Mucosa of descending colon (tissue), 3 donors: Measurements from ENCODE around the gene POLR3E. TPM values are rescaled to one million over a fixed set of nuclear protein-coding genes. Genes with fewer than 3 reads are reported as not detected.

Experiments
- ATAC-seq: fragments of 200-7000 bp; cut with Tn5 transposase; one replicate; pipeline ENCODE4 v1.9.1; 2020; ENCODE audit warnings: mild to moderate bottlenecking, moderate library complexity
- DNase-seq, 3 donors: peaks; one replicate each; pipeline ENCODE4 v3.0.0-alpha.2; 2020
- H3K36me3 ChIP-seq: fragments of 200-600 bp; one replicate; pipeline ENCODE4 v1.8.0; 2021; ENCODE audit warnings: low read depth, mild to moderate bottlenecking
- H3K4me1 ChIP-seq: fragments of 200-600 bp; one replicate; pipeline ENCODE4 v1.8.0; 2021; ENCODE audit warnings: low read depth, mild to moderate bottlenecking
- H3K4me3 ChIP-seq: fragments of 200-600 bp; one replicate; pipeline ENCODE4 v1.8.0; 2021; ENCODE audit warnings: mild to moderate bottlenecking
- H3K9me3 ChIP-seq: fragments of 200-600 bp; one replicate; pipeline ENCODE4 v1.8.0; 2021; ENCODE audit warnings: mild to moderate bottlenecking
- CTCF ChIP-seq: fragments of 200-600 bp; IDR thresholded peaks from one replicate; pipeline ENCODE4 v1.8.0; 2022; ENCODE audit warnings: antibody characterized with exemption, mild to moderate bottlenecking
- intact Hi-C, 2 donors: fragments of 100-400 bp; cut with DNase I in 1 of 2; cut with micrococcal nuclease in 1 of 2; formaldehyde crosslinking; loops; one replicate each; pipeline versions ENCODE4 v1.11.0 to v1.11.1; 2022; cut with DNase I, micrococcal nuclease
- total RNA-seq, 3 donors: library from RNA; stranded (reverse); fragmentation: NEBNext Ultra II Directional in 2 of 3; extraction: Animal tissue kit (Norgen Biotek cat#: 25700) in 2 of 3; gene quantifications; one replicate each; pipeline versions ENCODE4 v1.2.1 to v1.2.4, GENCODE V29; 2021 to 2023
- donor health status: DM: no; HTN: no; CAD: no; lungs with moderate emphysema.
- donor health status: DM: no; HTN: no; CAD: no.
- donor health status: DM: no; HTN: yes; CAD: no.

The POLR3E gene
- total RNA-seq, 3 donors from 2014 or later, result 37.7 to 54.5 (median 49.5) TPM

- Histone ChIP-seq H3K4me3 (no peak overlapping the region), H3K9me3 (no peaks in the 10 kb centered on the region), H3K4me1 (peaks cover 16% of the 10 kb centered on the region), H3K36me3 (no peaks in the 10 kb centered on the region)
- DNase-seq (no peak), ATAC-seq (peak; percentile 57)
- intact Hi-C loops, result no loop called here
- no peak for TF ChIP-seq CTCF
These were observed 60.4 kb downstream of the POLR3E start for GRCh38 chr16:22357635-22357971.

- DNase-seq (no peak), ATAC-seq (peak; percentile 45)
- Histone ChIP-seq H3K4me3 (no peak overlapping the region), H3K4me1 (peaks cover 12% of the 10 kb centered on the region), H3K9me3 (no peaks in the 10 kb centered on the region), H3K36me3 (no peaks in the 10 kb centered on the region)
- TF ChIP-seq CTCF, result no peak
- intact Hi-C loops, result no loop called here
These were observed 60.8 kb downstream of the POLR3E start for GRCh38 chr16:22358000-22358399.

GRCh38 chr16:22359679-22360078 is 62.5 kb downstream of the POLR3E start:
- Histone ChIP-seq H3K9me3 (no peaks in the 10 kb centered on the region), H3K4me1 (no peaks in the 10 kb centered on the region), H3K4me3 (no peak overlapping the region), H3K36me3 (no peaks in the 10 kb centered on the region)
- TF ChIP-seq CTCF, result no peak
- intact Hi-C loops, result no loop called here
- ATAC-seq (no peak), DNase-seq (no peak)

- ATAC-seq, result no peak
- Histone ChIP-seq H3K36me3 (no peaks in the 10 kb centered on the region), H3K4me1 (no peaks in the 10 kb centered on the region), H3K4me3 (no peak overlapping the region), H3K9me3 (no peaks in the 10 kb centered on the region)
- intact Hi-C loops, result no loop called here
- no peak for TF ChIP-seq CTCF
- no peak for DNase-seq
These were observed 63.9 kb downstream of the POLR3E start for GRCh38 chr16:22360963-22361659.

GRCh38 chr16:22364241-22364640 is 67.0 kb downstream of the POLR3E start:
- peaks cover 16% of the 10 kb centered on the region for H3K4me1 ChIP-seq

More at GRCh38 chr16:22364241-22364640, 67.0 kb downstream of the POLR3E start:
- DNase-seq (no peak), ATAC-seq (no peak)
- intact Hi-C loops, result no loop called here
- Histone ChIP-seq H3K9me3 (no peaks in the 10 kb centered on the region), H3K4me3 (no peak overlapping the region), H3K36me3 (no peaks in the 10 kb centered on the region)
- TF ChIP-seq CTCF, result no peak
